GM10847 (cell line): ENCODE data around the gene ANK3.

Experiments
- POLR2A ChIP-seq: IDR thresholded peaks from 2 replicates; pipeline ENCODE4 v1.6.1; 2011; ENCODE audit not compliant: insufficient read length; ENCODE audit errors: extremely low read depth

Gene ANK3

DNA sequence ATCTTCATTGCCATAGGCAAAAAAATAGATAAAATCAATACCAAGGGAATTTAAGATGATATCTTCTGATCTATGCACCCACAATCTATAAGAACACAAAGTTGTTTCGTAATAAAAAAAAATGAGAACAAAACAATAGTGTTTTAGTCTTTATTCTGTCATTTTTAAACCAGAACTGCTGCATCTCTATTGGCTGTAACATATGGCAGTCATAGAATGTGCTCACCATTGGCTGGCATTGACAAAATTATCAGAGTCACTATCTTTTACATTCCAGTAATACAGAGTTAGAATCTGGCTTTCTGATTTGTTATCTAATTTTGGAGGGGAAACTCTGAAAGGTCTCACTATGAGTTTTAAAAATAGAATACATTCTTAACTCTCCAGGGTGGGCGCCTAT, 344.7 kb downstream of the ANK3 start:
- no peak for TF ChIP-seq POLR2A

DNA sequence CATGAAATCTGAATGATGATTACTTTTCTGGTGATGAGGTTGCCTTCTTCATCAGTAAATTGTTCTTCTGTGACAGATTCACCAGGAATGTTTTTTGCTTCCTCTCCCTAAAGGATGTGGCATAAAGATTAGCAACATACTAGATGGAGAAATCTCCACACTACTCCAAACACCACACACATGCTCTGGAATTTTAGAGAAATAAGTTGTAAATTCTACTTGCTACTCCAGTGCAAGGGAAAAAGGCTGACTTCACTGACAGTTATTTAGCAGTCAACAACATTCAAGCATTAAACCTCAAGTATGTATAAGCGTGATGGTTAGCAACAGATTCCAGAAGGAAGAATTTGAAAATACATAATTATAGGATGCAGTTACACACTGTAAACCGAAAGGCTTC, 345.4 kb downstream of the ANK3 start:
- TF ChIP-seq POLR2A: no peak

DNA sequence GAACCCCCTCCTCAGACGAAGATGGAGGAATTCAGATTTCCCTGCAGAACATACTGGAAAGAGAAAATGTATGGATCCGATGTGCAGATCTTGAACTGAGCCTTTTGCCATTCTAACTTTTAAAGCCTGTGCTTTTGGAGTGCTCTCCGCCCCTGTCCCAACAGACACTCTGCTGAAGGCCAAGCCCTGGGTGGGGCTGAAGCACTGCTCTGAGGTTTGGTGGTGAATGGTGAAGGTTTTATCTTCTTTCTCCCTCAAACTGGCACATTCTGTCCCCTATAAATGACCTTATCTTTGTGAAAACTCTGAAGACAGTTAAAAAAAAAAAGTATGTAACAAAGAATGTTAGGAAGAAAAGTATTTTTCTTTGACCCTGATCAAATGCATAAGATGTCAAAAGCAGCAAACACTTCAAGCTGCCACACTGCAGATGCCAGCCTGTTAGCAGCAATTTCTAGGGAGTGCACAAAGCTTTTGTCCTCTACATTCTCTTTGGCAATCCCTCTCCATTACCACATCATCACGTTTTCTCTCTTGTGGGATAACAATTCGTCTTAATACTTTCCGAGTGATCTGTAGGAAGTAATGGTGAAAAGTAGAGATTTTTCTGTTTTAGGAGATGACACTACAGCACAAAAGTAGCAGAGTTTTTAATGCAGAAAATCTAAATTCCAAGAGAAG, 346.0 kb downstream of the ANK3 start:
- no peak for TF ChIP-seq POLR2A

DNA sequence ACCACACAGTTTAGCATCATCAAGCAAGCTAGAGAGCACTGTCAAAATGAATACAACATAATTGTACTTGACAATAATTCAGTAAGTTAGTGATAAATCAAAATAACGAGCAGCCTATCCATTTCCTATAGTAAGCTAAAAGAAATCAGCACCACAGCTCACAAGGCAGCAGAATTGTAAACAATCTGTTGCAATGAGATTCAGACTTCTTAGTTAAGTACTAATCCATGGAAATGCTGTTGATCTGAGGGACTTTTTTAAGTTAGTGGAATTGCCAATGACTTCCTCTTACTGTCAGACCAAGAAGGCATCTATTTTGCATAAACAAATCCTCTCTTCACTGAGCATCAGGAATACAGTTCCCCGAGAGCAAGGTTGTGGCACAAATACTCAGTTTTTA, 346.8 kb downstream of the ANK3 start:
- no peak for TF ChIP-seq POLR2A

DNA sequence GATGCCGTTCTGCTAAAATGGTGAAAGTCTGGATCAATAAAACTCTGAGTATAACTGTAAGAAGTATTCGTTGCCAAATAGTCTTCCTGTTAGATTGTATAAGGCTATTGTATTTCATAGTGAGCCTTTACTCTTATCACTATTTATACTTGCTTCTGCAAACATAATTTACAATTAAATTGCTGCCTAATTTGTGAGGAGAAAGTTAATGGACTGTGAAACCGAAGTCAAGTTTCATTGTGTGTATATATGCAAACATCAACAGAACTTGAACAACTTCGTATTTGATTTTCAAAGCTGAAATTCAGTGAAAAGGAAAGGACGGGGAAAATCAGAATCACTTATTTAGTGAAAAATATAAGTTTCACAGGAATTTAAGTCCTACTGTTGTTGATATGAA, 347.4 kb downstream of the ANK3 start:
- no peak for TF ChIP-seq POLR2A

DNA sequence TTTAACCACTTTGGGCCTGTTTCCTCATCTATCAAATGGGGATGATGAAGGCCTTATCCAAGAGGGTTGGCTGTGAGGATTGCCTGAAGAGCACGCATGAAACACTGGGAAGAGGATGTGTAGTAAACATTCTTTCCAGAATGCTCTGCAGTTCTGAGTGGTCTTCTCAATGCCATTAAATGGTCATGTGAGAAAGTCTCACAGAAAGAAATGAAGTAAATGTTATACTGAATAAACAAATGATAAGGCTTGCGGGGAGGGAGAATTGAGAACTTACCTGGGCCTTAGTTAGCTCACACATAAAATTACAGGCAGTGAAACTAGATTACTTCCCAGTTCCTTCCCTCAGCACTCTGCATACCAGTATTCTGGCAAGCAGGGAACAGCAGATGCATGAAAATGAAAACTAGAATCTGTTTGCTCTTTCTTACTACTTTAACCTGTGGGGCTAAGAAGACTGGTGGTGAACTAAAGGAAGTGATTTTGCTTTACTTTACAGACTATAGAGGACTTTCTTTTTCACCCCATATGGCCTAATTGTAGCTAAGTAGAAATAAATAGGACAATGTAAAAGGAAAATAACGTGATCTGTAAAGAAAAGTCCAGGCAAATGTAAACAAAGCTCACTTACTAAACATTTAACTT, 348.1 kb downstream of the ANK3 start:
- no peak for TF ChIP-seq POLR2A

DNA sequence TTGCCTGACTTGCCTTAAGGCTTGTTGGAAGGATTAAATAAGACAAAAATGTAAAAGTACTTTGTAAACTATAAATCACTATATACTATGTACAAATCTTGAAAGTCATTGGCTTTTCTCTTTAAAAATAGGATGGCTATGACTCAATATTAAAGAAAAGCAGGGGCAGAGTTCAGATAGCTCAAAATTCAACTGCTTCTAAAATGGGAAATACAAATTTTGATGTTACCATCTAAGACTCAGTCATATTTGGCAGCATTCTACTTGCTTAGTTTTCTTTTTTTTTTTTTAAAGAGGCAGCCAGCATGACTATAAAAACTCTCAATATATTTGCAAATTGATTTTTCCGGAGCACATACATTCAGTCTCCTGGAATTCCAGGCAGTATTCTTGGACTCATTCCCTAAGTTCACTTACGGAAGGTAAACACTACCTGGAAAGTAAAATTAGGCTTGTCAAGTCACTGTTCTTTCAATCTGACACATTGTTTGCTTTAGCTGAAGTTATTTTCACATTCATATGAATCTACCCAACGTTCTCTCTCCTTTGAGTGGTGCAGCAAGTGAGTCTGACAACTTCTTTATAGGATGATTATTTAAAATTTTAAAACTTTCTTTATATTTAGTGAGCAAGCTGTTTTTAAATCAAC, 349.5 kb downstream of the ANK3 start:
- TF ChIP-seq POLR2A: no peak

DNA sequence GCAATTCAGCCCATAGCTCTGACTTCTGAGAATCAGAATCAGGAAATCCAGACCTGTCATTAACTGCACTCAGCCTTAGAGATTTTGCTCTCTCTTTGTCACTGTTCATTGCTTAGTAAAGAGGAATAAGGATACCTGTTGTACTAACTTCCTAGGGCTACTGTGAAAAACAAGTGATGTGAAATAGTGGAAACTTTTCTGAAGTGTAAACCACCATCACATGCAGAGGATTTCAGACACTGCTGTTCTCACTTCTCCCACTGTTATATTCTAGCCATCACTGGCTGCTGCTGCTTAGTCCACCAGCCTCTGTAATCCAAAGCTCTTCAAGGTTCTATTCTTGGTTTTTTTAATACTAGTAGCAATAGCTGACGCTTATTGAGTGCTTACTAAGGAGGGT, 353.7 kb downstream of the ANK3 start:
- no peak for TF ChIP-seq POLR2A

DNA sequence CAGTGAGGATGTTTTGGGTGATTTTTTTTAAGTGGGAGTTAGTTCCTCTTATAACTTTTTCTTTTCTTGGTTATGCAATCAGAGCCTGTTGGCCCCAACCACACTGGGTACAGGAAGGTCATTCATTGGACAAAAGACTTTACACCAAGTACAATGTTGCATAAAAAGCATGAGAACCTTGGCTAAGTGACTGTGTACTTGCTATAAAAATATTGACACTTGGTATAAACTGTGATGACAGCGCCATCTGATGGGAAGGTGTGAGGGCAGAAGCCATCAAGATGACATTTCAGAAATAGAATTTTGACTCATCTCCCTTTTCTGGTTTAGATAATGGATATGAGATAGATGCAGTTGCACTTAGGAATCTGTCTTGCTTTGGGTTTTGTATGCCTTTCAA, 357.0 kb downstream of the ANK3 start:
- no peak for TF ChIP-seq POLR2A

DNA sequence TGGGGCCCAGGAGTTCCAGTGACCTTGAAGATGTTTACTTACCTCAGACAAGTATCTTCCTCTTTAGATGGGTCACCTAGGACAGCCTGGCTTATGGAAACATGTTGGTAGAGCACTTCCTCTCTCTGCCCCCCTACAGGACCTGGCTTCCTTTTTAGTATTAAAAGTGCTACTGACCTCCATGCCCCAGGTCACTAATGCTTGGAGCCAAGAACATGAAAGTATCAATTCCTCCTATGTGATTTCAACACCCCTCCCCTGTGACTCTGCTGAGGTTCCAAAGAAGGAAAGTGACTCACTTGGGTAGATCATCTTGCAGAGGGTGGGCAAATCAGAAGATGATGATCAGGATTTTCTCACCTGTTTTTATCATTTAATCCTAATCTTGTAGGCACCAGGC, 358.0 kb downstream of the ANK3 start:
- no peak for TF ChIP-seq POLR2A

DNA sequence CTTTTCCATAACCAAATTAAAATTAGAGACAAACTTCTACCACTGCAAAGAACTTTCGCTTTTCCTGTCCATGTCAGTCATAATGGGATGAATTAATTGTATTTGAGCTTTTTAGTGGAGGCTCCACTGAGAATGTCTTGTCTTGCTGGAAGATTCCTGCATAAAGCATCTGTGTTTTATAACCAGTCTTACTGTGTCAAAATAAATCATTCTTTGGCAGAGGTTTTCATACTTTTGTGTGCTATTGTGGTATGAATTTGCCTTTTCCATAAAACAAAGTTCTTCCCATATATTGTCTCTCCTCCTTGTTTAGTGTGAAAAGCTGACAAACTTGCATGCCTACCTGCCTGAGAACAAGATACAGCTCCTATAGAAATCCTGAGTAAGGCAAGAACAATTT, 358.5 kb downstream of the ANK3 start:
- no peak for TF ChIP-seq POLR2A

DNA sequence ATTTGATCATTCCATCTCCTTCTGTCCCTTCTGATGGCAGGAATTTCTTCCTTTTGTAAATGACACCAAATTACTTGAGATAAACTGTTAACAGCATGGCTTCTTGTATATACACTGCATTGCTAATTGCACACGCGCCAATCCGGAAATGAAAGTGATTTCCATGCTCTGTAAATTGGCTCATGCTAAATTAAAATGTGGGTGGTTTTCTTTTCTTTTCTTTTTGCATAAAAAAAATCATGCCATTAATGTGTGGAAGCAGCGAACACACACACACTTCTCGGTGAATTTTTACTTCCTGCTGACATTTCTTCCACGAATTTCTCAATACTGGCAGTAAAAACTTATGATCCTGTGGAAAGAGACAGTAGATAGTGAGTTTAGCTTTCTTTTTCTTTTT, 360.2 kb downstream of the ANK3 start:
- TF ChIP-seq POLR2A: no peak

DNA sequence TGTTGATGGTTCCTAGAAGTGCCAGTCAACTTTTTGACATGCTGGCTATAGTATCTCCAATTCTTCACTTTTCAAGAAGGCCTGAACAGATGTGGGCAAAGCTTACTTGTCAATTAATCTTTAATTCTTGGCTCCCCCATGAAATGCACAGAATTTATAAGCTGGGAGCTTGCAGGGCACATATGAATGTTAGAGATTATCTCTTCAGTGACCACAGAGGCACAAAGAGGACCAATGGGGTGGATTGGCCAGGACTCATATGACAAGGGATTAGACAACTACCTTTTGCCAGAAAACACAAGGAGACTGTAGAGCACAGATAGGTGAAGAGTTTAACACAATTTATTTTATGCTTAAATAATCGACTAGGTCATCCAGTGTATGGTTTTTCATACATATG, 361.6 kb downstream of the ANK3 start:
- TF ChIP-seq POLR2A: no peak

DNA sequence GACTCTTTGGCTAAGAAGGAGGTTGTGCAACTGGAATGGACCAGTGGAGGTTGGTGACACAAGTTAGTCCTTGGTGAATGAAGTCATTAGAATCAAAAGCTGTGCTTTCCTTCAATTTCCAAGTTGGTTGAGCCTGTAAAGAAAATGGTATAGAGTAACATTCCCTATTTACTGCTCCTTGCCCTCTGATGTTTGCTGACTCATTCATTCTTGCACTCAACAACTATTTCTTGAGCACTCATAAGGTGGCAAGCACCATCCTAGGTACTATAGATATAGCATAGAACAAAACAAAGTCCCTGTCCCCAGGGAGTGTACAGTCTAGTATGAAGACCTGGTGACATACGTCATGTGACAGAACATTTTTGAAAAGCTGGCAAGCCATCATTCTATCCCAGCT, 364.4 kb downstream of the ANK3 start:
- no peak for TF ChIP-seq POLR2A

DNA sequence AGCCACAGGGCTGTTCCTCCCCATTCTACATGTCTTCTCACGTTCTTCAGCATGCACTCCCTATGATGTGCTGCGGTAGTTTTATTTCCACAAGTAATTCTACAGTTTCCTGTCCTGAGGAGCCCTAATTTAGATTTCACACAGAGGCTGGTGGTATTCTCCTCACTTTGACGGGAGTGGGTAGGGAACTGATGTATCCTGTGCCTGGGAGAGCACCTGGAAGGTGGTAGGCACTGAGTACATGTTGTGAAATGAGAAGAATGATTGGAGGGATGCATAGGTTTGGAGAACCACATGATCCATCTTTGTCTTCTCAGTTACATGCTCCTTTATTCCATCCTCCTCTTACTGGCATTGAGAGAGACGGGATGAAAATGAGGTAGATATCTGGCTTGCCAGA, 365.2 kb downstream of the ANK3 start:
- no peak for TF ChIP-seq POLR2A

DNA sequence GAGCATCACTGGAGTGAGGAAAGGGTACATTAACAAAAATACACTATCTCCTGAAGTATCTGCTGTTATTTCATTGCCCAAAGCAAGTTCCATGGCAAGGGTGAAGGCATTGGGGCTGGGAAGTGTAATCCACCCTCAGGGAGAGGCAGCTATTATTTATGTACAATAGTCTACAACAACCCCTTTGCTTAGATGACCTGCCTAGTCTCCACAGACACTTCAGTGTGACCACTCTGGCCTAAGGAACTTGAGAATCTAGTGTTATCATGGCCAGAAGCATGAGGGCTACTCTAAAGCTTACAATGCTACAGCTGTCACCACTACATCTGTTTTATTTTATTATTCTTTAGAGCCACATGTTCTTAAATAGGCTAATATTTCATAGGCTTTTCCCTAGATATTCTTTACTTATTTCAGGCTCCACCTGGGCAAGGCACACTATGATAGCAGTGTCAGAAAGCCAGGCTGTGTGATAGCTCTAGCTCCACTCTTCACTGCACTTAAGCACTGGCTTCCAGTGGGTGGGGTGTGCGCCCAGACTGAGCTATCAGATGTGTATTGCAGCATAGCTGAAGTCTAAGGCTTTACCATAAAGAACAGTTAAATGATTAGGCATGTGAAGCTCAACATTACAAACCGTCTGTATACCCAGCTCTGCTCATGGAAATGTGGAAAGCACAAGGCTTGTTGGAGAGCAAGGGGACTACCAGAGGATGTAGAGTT, 366.4 kb downstream of the ANK3 start:
- no peak for TF ChIP-seq POLR2A
